GM18519 (cell line): ENCODE data around the gene MRPL20.
"Not testable (repeated sequence)": the region's sequence is repeated elsewhere in the genome, so short reads cannot be mapped to it uniquely, and the experiment has no call there.

Experiments used
- ATAC-seq: cut with Tn5 transposase; IDR thresholded peaks from one replicate; pipeline ENCODE4 v1.9.1; 2021; ENCODE audit warnings: mild to moderate bottlenecking, moderate library complexity; ENCODE audit not compliant: unreplicated experiment, low FRiP score

The MRPL20 gene

DNA sequence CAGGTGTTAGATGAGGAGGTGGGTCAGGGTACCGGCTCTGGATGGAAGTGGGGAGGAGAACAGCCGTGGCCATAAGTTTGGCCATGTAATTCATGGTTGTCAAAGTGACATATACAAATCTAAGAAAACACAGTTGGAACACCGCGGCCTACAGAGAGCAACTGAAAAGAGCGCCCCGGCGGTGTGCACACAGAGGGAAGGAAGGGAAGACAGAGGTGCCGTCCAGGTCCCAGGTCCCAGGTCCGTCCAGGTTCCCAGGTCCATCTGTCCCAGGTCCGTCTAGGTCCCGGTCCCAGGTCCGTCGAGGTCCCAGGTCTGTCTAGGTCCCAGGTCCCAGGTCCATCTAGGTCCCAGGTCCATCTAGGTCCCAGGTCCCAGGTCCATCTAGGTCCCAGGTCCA is 4.5 kb upstream of the MRPL20 start:
- no peak for ATAC-seq

DNA sequence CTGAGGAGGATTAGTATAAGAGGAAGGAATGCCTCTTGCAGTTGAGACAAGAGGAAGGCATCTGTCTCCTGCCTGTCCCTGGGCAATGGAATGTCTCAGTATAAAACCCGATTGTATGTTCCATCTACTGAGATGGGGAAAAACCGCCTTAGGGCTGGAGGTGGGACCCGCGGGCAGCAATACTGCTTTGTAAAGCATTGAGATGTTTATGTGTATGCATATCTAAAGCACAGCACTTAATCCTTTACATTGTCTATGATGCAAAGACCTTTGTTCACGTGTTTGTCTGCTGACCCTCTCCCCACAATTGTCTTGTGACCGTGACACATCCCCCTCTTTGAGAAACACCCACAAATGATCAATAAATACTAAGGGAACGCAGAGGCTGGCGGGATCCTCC is 3.1 kb upstream of the MRPL20 start:
- ATAC-seq: not testable (repeated sequence)

DNA sequence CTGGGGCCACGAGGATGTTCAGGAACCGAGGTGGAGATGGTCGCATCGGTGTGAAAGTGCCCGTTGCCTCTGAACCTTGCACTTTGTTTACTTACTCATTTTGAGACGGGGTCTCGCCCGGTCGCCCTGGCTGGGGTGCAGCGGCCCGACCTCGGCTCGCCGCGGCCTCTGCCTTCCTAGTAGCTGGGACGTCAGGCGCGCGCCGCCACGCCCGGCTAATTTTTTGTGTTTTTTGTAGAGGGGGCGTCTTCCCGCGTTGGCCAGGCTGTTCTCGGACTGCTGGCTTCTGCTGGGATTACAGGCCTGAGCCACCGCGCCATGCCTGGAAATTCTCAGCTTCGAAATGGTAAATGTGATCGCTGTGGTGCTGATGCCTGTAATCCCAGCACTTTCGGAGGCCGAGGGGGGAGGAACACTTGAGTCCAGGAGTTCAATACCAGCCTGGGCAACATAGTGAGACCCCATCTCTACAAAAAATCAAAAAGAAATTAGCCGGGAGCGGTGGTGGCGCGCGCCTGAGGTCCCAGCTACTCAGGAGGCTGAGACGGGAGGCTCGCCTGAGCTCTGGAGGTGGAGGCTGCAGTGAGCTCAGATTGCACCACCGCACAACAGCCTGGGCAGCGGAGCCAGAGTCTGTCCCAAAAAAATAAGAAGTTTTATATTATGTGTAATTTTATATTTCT is 684 bp upstream of the MRPL20 start:
- ATAC-seq: no peak

DNA sequence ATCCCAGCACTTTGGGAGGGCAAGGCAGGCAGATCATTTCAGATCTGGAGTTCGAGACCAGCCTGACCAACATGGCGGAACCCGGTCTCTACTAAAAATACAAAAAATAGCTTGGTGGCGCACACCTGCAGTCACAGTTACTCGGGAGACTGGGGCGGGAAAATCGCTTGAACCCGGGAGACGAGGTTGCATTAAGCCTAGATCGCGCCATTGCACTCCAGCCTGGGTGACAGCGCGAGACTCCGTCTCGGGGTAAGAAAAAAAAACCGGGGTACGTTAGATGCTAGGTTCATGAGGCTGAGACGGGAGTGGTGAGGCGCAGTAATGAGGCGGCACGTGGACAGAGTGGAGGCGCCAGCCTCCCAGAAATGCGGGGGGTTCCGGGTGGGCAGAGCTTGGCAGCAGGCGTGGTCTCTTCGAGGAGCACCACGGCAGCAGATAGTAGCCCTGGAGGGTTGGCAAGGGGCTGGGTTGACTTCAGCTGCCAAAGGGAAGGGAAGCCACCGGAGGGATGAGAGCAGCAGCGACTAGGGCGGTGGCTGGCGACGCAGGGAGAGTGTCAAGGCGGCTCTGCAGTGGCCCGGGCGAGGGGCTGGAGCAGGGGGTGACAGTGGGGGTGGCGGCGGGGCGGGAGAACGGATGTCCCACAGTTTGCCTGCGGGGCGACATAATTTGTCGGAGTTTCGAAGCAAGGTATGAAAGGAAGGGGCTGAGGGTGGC is 832 bp downstream of the MRPL20 start:
- no peak for ATAC-seq

DNA sequence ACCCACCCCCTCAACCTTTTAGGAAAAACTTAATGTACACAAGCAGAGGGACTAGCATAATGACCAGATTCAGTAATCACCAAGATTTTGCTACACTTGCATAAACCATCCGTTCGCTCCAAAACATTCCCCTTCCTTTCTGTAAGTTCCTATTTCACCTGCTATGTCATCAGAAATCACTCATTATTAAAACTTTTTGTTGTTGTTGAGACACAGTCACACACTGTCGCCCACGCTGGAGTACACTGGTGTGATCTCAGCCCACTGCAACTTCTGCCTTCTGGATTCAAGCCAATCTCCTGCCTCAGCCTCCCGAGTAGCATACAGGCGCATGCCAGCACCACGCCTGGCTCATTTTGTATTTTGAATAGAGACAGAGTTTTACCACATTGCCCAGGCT is 3.4 kb downstream of the MRPL20 start:
- ATAC-seq: no peak

GRCh38 chr1:1402901-1403392 is 4.1 kb downstream of the MRPL20 start:
- ATAC-seq: not testable (repeated sequence)

DNA sequence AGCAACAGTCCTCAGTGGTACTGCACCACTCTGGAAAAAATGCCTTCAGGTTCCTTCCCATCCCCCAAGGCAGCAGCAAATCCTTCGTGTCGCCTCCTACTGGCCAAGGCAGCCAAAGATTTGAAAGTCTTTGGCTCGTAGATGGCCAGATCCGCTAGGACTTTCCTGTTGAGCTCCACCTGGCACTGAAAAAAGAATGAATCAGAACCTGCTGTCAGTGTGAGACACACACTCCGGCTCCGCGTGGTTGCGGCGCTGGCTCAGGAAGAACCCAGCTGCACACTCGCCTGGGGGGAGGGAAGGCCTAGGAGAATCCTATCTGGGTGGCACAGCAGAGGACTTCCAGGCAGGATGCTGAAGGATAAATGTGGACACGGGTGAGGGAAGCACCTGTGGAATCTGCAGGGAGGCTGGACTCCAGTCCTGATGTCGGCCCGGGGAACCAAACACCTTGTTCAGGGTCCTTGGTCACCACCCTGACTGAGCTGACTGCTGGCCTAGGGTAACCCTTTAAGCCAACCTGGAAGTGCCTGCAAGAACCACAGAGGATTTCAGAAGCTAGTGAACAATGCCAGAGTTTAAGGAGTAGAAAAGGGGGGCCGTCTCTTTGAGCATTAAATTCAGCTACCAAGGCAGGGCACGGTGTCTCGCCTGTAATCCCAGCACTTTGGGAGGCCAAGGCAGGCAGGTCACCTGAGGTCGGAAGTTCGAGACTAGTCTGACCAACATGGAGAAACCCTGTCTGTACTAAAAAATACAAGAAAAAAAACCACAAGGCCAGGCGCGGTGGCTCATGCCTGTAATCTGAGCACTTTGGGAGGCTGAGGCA is 4.8 kb downstream of the MRPL20 start:
- ATAC-seq: no peak

DNA sequence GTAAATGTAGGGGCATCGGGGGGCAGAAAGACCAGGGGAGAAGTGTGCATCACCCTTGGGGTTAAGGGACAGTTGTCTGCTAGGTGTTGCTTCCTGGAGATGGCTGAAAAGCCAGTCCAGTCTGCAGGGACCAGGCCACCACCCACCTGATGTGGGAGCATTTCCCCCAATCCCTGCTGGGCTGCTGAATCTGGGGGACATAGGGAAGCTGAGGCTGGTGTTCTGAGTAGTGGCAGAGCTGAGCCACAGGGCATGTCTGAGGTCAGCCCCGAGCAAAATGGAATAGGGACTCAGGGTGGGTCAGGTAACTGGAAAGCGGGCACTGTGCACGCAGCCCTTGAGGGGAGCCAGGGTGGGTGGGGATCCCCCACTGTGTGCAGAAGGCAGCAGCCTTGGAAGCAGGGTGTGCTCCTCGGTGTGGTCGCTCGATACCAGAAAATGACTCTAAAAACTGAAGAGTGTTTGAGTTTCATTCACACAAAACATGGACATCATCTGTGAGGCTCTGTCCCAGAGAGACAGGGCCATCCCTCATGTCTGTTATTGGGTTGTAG is 5.6 kb downstream of the MRPL20 start:
- ATAC-seq: no peak

- ATAC-seq: no peak
These were observed 6.3 kb downstream of the MRPL20 start for GRCh38 chr1:1400576-1401456.

DNA sequence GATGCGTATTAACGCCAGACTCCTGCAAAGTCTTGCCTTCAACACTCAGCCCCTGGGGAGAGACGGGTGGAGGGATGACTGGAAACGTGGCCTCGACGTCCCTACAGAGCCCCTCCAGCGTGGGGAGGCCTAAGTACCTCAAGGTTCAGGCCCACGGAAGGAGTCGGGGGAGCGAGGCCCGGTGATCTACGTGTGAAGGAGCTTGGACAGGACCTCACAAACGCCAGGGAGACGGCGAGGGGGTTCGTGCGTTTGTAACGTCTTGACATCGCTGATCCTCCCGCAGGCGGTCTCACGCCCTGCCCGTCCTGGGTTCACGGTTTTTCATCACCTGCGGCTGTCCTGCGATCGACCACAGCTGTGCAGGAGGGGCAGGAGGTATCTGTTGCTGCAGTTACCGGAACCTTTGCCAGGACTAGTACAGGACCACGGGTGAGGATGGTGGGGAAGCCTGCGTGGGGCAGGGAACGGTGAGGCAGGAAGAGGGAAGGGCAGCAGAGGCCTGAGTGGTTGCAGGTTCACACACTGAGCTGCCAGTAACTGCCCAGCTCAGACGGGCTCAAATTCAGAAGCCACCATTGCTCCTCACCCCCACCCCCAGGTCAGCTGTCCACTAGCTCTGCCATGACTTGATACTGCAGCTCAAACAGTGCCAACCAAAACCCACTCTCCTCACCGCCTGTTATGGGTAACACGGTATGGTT is 7.1 kb downstream of the MRPL20 start:
- ATAC-seq: no peak

DNA sequence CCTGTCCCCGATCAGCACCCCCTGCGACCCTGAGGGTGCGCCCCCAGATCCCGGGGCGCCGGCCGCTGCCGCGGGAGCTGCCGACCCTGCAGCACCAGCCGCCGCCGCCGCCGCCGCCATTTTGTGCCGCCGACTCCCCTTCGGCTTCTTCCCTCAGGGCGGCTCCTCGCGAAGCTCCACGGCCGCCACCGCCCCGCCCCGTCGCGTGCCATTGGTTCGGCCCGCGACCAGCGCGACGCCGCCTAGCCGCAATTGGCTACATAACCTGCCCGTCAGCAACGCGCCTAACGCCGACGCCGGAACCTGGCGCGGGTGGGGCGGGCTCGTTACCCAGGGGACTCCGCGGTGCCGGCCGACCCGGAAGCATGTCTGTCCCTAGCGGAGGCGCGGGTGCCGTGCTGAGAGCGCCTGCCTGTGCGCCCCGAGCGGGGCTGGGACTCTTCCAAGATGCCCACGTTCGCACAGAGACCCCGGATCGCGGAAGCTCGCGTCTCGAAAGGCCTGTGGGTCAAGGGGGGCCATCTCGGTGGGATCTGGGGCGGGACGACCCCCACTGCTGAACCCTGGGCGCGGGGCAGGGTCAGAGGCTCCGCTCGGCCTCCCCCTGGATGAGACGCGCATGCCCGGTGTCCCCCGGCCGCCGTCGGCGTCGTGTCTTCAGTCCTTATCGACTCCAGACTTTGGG is 7.8 kb downstream of the MRPL20 start, which contains the start of gene CCNL2:
Gene CCNL2, minus strand, starts transcription at position 149 of the 685 bp plus-strand sequence. Its CDS starts 29 bp downstream, at position 120.
- ATAC-seq: peak; percentile 83

DNA sequence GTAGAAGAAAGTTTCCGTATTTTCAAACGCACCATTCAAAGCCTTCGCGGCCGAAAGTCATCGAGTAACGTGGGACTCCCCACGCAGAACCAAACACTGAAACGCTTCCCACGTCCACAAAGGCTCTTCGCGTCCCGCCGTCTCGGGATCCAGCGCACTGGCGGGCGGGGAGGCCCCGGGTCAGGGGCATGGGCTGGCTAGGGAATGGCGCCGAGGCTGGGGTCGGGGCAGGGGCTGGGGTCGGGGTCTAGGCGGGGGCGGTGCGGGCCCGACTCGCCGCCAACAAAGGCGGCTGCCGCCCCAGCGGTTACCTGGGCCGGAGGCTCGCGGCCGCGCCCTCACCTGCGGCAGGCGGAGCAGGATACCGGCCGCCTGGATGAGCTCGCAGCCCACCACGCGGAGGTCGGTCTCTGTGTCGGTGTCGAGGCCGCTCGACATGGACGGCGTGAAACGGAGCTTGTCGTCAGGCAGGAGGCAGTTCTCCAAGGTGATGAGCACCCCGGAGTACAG is 8.4 kb downstream of the MRPL20 start:
- ATAC-seq: peak; percentile 4

DNA sequence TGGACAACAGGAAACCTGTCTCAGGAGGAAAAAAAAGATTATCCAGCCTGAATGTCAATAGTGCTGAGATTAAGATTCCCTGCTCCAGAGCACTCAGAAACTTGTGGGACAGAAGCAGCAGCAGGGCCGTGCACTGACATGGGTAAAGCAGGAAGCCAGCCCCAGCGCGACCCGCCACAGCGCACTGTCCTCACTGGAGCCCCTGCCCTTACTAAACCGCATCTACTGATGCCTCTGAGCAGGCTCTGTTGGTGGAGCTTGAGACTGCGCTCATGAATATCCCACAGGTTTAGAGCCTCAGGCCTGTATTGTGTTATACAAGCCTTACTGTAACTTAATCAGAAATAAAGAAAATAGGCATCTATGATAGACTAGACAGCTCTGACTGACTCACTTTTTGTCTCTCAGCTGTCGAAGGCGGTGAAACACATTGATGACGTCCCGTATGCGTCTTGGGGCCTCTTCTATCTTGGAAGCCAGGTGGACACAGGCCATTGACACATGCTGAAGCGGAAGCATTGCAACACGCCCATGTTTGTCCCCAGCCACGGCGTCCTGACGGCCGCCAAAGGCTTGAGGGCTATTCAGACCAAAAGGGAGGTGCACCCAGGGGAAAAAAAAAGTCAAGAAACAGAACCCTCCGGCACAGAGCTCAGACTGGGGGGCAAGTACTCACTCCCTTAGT is 9.1 kb downstream of the MRPL20 start:
- ATAC-seq: no peak

DNA sequence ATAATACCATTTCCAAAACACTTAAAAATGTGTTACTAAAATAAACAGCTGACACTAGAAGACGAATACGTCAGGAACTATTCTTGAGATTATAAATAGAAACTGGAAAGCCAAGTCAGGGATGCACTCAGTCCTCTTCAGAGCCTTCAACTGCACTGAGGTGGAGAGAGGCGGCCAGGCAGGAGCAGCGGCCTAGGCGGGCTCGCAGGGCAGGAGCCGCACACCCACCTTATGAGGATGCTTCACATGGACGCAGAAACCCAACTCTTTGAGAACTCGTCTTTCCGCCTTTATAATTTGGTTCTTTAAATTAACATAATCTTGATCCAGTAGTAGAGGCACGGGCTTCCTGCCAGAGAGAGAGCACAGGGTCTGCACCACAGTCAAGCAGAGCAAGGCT is 11.9 kb downstream of the MRPL20 start:
- no peak for ATAC-seq

GRCh38 chr1:1394116-1394515 is 13.0 kb downstream of the MRPL20 start:
- no peak for ATAC-seq

- ATAC-seq: no peak
These were observed 13.7 kb downstream of the MRPL20 start for GRCh38 chr1:1393428-1393827.

GRCh38 chr1:1393014-1393413 is 14.1 kb downstream of the MRPL20 start:
- no peak for ATAC-seq

- ATAC-seq: no peak
These were observed 15.9 kb downstream of the MRPL20 start for GRCh38 chr1:1391225-1391624.
